ENCODE measurements around the gene TBL1XR1.

TBL1XR1 gene

GRCh38 chr3:177197041-177197726, at the start of gene TBL1XR1:
Gene TBL1XR1 (minus strand): TSS chr3:177197482. CDS start chr3:177064977, 132,505 bp downstream.
- DNase-seq = peak; percentile 73 to 85

GRCh38 chr3:177245250-177245649, 48.0 kb upstream of the TBL1XR1 start:
- no peak for DNase-seq

GRCh38 chr3:177244606-177245005, 47.3 kb upstream of the TBL1XR1 start:
- DNase-seq = no peak

GRCh38 chr3:177238686-177239216, 41.5 kb upstream of the TBL1XR1 start:
- no peak for DNase-seq

GRCh38 chr3:177237206-177237605, 39.9 kb upstream of the TBL1XR1 start:
- no peak for DNase-seq

- DNase-seq = no peak
Observed at GRCh38 chr3:177236704-177237103, 39.4 kb upstream of the TBL1XR1 start.

- DNase-seq = no peak
Observed at GRCh38 chr3:177234121-177234520, 36.8 kb upstream of the TBL1XR1 start.

GRCh38 chr3:177231242-177231641, 34.0 kb upstream of the TBL1XR1 start:
- DNase-seq = no peak

- DNase-seq = no peak
Observed at GRCh38 chr3:177230641-177231040, 33.4 kb upstream of the TBL1XR1 start.

- no peak for DNase-seq
Observed at GRCh38 chr3:177229791-177230190, 32.5 kb upstream of the TBL1XR1 start.

GRCh38 chr3:177228601-177229190, 31.4 kb upstream of the TBL1XR1 start:
- no peak for DNase-seq

- DNase-seq = no peak
Observed at GRCh38 chr3:177224414-177224813, 27.1 kb upstream of the TBL1XR1 start.

GRCh38 chr3:177221744-177222143, 24.5 kb upstream of the TBL1XR1 start:
- no peak for DNase-seq

- DNase-seq = peak in 1 of 2 experiments; percentile 21
Observed at GRCh38 chr3:177220136-177220974, 23.1 kb upstream of the TBL1XR1 start.

GRCh38 chr3:177213801-177214535, 16.7 kb upstream of the TBL1XR1 start:
- DNase-seq = no peak

GRCh38 chr3:177212756-177213155, 15.5 kb upstream of the TBL1XR1 start:
- DNase-seq = no peak

- DNase-seq = no peak
Observed at GRCh38 chr3:177212278-177212610, 15.0 kb upstream of the TBL1XR1 start.

- no peak for DNase-seq
Observed at GRCh38 chr3:177211503-177212277, 14.4 kb upstream of the TBL1XR1 start.

GRCh38 chr3:177210744-177211502, 13.6 kb upstream of the TBL1XR1 start:
- DNase-seq = no peak

GRCh38 chr3:177209509-177209908, 12.2 kb upstream of the TBL1XR1 start:
- no peak for DNase-seq

GRCh38 chr3:177208781-177209180, 11.5 kb upstream of the TBL1XR1 start:
- no peak for DNase-seq

Measured in stimulated activated CD4-positive, alpha-beta T cell treated with anti-CD3 and anti-CD28 coated beads, Interleukin-4, amount 100 ng/mL, for 4 hours (primary cell).